ENCODE measurements around the gene AFAP1L2.

- TF ChIP-seq CTCF (IDR thresholded peaks at IDR 0.05): no peak
- TF ChIP-seq POLR2A (IDR thresholded peaks at IDR 0.05): no peak
These were observed 74.5 kb downstream of the AFAP1L2 start for GRCh38 chr10:114329634-114330365.

Data from body of pancreas (tissue), 4 donors.